ENCODE results near the gene SMURF1. TPM values are rescaled to one million over a fixed set of nuclear protein-coding genes. Genes with fewer than 3 reads are reported as not detected.

The SMURF1 gene
- total RNA-seq, 1 experiment from 2014 or later: 16.7 TPM

DNA sequence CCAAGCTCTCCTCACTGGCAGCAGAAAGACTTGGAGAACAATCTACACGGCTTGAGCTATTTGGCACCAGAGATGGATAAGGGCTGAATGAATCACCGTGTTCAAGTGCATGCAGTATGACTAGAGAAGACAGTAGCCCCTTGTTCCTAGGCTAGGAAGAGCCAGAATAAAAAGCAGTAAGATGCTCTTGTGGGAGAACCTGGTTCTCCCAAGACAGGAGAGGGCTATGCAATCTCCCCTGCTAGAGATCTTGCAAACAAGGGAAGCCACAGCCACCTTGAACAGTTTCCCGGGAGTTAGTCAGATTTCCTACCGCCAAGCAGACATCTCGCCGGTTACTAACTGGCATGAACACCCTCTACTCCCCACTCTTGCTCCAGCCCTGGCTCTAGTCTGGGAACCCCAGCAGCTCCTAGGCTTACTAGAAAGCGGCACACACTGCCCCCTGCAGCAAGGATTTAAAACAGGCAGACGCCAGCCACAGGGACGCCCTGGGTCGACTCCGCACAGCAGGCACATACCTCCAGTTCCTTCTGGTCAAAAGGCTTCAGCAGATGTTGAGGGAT is 107.3 kb downstream of the SMURF1 start:
- no peaks in the 10 kb centered on the region for H3K79me2 ChIP-seq (ENCODE audit: low read length)
- no peaks in the 10 kb centered on the region for H3K27me3 ChIP-seq (ENCODE audit: low read length)
- H3K4me1 ChIP-seq (ENCODE audit: low read length): peaks cover 27% of the 10 kb centered on the region
- no peaks in the 10 kb centered on the region for H3K9me3 ChIP-seq (ENCODE audit: low read length)
- H4K20me1 ChIP-seq (ENCODE audit: insufficient read depth, low read depth, low read length): peaks cover 6% of the 10 kb centered on the region; the same call in 1 of the 2 replicates
- peak overlapping the region; percentile 26; the same call in 1 of the 2 replicates for H3K4me3 ChIP-seq (ENCODE audit: low read length)
- H3K9me2 ChIP-seq (replicated peaks; ENCODE audit: insufficient read depth, low read length): no peaks in the 10 kb centered on the region
- DNase-seq: peak; percentile 66
- peaks cover 55% of the 10 kb centered on the region for H3K36me3 ChIP-seq (ENCODE audit: insufficient read depth, low read length)
- no peak overlapping the region for H2AFZ ChIP-seq (ENCODE audit: low read length)
- H3K27ac ChIP-seq (ENCODE audit: low read length): peak overlapping the region; percentile 88
- H3K4me2 ChIP-seq (ENCODE audit: low read depth, low read length, poor library complexity, severe bottlenecking): peak overlapping the region; percentile 54
- H3K9ac ChIP-seq (ENCODE audit: low read length): peak overlapping the region; percentile 49

DNA sequence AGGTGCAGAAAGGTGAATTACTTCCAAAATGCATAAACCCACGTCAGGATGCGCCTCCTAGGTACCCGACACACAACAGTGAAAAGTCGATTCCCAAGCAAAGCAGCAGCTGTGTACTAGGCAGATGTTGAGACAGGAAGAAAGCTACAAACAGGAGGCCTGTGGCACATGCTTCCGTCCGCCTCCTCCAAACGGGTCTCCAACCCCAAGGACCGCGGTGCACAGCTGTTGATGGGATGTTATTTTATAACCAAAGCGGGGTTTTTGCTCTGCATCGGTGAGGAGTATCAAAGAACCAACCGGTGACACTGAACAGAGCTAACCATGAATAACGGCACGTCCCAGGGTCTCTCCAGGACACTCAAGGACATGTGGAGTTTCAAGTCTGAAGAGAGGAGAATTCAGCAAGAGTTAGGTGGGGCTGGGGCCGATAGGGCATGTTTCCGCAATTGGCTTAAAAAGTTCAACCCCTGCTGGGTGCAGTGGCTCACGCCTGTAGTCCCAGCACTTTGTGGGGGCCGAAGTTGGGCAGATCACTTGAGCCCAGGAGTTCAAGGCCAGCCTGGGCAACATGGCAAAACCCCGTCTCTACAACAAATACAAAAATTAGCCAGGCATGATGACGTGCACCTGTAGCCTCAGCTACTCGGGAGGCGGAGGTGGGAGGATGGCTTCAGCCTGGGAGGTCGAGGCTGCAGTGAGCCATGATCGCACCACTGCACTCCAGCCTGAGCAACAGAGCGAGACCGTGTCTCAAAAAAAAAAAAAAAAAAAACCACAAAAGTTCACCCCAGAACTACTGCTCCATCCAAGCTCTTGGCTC is 108.0 kb downstream of the SMURF1 start:
- Histone ChIP-seq H3K4me2 (ENCODE audit: low read depth, low read length, poor library complexity, severe bottlenecking) (peak overlapping the region; percentile 54), H3K27ac (ENCODE audit: low read length) (peak overlapping the region; percentile 88), H3K27me3 (ENCODE audit: low read length) (no peaks in the 10 kb centered on the region), H3K79me2 (ENCODE audit: low read length) (no peaks in the 10 kb centered on the region), H3K9me3 (ENCODE audit: low read length) (no peaks in the 10 kb centered on the region), H2AFZ (ENCODE audit: low read length) (no peak overlapping the region), H3K4me3 (ENCODE audit: low read length) (peak overlapping the region; percentile 26; the same call in 1 of the 2 replicates), H4K20me1 (ENCODE audit: insufficient read depth, low read depth, low read length) (peaks cover 6% of the 10 kb centered on the region; the same call in 1 of the 2 replicates), H3K4me1 (ENCODE audit: low read length) (peaks cover 27% of the 10 kb centered on the region), H3K36me3 (ENCODE audit: insufficient read depth, low read length) (peaks cover 57% of the 10 kb centered on the region), H3K9me2 (replicated peaks; ENCODE audit: insufficient read depth, low read length) (no peaks in the 10 kb centered on the region), H3K9ac (ENCODE audit: low read length) (peak overlapping the region; percentile 49)
- peak; percentile 69 for DNase-seq

GRCh38 chr7:99034932-99035722 is 108.8 kb downstream of the SMURF1 start:
- no peaks in the 10 kb centered on the region for H3K9me2 ChIP-seq (replicated peaks; ENCODE audit: insufficient read depth, low read length)
- no peaks in the 10 kb centered on the region for H3K27me3 ChIP-seq (ENCODE audit: low read length)
- H3K27ac ChIP-seq (ENCODE audit: low read length): peak overlapping the region; percentile 88
- no peak for DNase-seq
- H4K20me1 ChIP-seq (ENCODE audit: insufficient read depth, low read depth, low read length): peaks cover 9% of the 10 kb centered on the region; the same call in 1 of the 2 replicates
- H3K36me3 ChIP-seq (ENCODE audit: insufficient read depth, low read length): peaks cover 62% of the 10 kb centered on the region
- H3K9ac ChIP-seq (ENCODE audit: low read length): no peak overlapping the region
- no peaks in the 10 kb centered on the region for H3K79me2 ChIP-seq (ENCODE audit: low read length)
- H3K9me3 ChIP-seq (ENCODE audit: low read length): no peaks in the 10 kb centered on the region
- H3K4me2 ChIP-seq (ENCODE audit: low read depth, low read length, poor library complexity, severe bottlenecking): no peak overlapping the region
- H3K4me3 ChIP-seq (ENCODE audit: low read length): no peak overlapping the region
- H3K4me1 ChIP-seq (ENCODE audit: low read length): peaks cover 22% of the 10 kb centered on the region
- no peak overlapping the region for H2AFZ ChIP-seq (ENCODE audit: low read length)

DNA sequence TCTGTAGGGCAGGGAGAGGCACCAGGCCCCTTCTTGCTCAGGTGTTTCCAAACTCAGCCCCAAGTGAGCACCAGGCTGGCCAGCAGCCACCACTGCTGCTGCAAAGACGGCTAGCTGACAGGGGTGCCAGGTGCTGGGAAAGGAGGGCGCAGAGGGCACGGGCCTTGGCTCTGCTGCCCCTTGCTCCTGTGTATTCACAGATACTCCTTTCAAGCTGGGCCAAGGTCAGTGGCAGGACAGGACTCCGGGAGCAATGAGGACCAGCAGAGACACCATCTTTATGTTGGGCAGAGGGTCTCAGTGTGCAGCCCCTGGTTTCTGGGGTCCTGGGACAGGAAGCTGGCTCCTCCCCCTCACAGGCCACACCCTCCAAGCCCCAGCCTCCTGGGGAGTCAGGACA is 110.1 kb downstream of the SMURF1 start:
- Histone ChIP-seq H3K9me2 (replicated peaks; ENCODE audit: insufficient read depth, low read length) (no peaks in the 10 kb centered on the region), H3K4me1 (ENCODE audit: low read length) (peaks cover 22% of the 10 kb centered on the region), H3K9ac (ENCODE audit: low read length) (no peak overlapping the region), H3K27me3 (ENCODE audit: low read length) (no peaks in the 10 kb centered on the region), H3K79me2 (ENCODE audit: low read length) (no peaks in the 10 kb centered on the region), H2AFZ (ENCODE audit: low read length) (no peak overlapping the region), H4K20me1 (ENCODE audit: insufficient read depth, low read depth, low read length) (peaks cover 10% of the 10 kb centered on the region; the same call in 1 of the 2 replicates), H3K9me3 (ENCODE audit: low read length) (no peaks in the 10 kb centered on the region), H3K27ac (ENCODE audit: low read length) (no peak overlapping the region), H3K36me3 (ENCODE audit: insufficient read depth, low read length) (peaks cover 66% of the 10 kb centered on the region), H3K4me3 (ENCODE audit: low read length) (no peak overlapping the region), H3K4me2 (ENCODE audit: low read depth, low read length, poor library complexity, severe bottlenecking) (no peak overlapping the region)
- no peak for DNase-seq

DNA sequence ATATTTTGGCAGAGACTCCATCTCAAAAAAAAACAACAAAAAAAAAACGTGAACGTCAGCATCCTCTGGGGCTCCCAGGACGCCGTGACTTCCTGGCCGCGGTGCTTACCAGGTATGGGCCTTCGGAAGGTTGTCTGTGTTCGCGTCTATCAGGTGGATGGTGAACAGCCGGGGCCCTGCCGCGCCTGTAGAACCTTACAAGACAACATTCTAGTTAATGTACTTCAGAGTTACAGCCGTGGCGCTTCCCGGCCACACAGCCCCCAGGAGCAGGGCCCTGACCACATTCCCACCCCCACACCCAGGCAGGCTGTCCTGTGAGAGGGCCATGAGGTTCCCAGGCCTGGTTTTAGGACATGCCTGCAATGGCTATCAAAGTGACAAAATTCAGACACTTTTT is 111.0 kb downstream of the SMURF1 start:
- peaks cover 69% of the 10 kb centered on the region for H3K36me3 ChIP-seq (ENCODE audit: insufficient read depth, low read length)
- no peak overlapping the region for H3K4me2 ChIP-seq (ENCODE audit: low read depth, low read length, poor library complexity, severe bottlenecking)
- H3K9ac ChIP-seq (ENCODE audit: low read length): no peak overlapping the region
- no peak for DNase-seq
- no peak overlapping the region for H3K4me3 ChIP-seq (ENCODE audit: low read length)
- no peaks in the 10 kb centered on the region for H3K27me3 ChIP-seq (ENCODE audit: low read length)
- H3K79me2 ChIP-seq (ENCODE audit: low read length): no peaks in the 10 kb centered on the region
- no peak overlapping the region for H2AFZ ChIP-seq (ENCODE audit: low read length)
- peaks cover 22% of the 10 kb centered on the region for H3K4me1 ChIP-seq (ENCODE audit: low read length)
- H4K20me1 ChIP-seq (ENCODE audit: insufficient read depth, low read depth, low read length): peaks cover 10% of the 10 kb centered on the region; the same call in 1 of the 2 replicates
- no peaks in the 10 kb centered on the region for H3K9me3 ChIP-seq (ENCODE audit: low read length)
- H3K9me2 ChIP-seq (replicated peaks; ENCODE audit: insufficient read depth, low read length): no peaks in the 10 kb centered on the region
- H3K27ac ChIP-seq (ENCODE audit: low read length): no peak overlapping the region

GRCh38 chr7:99031496-99031895 is 112.4 kb downstream of the SMURF1 start:
- no peak for DNase-seq
- no peak overlapping the region for H3K27ac ChIP-seq (ENCODE audit: low read length)
- H4K20me1 ChIP-seq (ENCODE audit: insufficient read depth, low read depth, low read length): peaks cover 6% of the 10 kb centered on the region; the same call in 1 of the 2 replicates
- no peaks in the 10 kb centered on the region for H3K27me3 ChIP-seq (ENCODE audit: low read length)
- H3K4me2 ChIP-seq (ENCODE audit: low read depth, low read length, poor library complexity, severe bottlenecking): no peak overlapping the region
- no peaks in the 10 kb centered on the region for H3K79me2 ChIP-seq (ENCODE audit: low read length)
- H2AFZ ChIP-seq (ENCODE audit: low read length): no peak overlapping the region
- peaks cover 63% of the 10 kb centered on the region for H3K36me3 ChIP-seq (ENCODE audit: insufficient read depth, low read length)
- no peaks in the 10 kb centered on the region for H3K9me3 ChIP-seq (ENCODE audit: low read length)
- H3K4me1 ChIP-seq (ENCODE audit: low read length): peaks cover 10% of the 10 kb centered on the region
- no peak overlapping the region for H3K9ac ChIP-seq (ENCODE audit: low read length)
- no peaks in the 10 kb centered on the region for H3K9me2 ChIP-seq (replicated peaks; ENCODE audit: insufficient read depth, low read length)
- H3K4me3 ChIP-seq (ENCODE audit: low read length): no peak overlapping the region

GRCh38 chr7:99030951-99031350 is 113.0 kb downstream of the SMURF1 start:
- Histone ChIP-seq H3K27ac (ENCODE audit: low read length) (no peak overlapping the region), H3K4me2 (ENCODE audit: low read depth, low read length, poor library complexity, severe bottlenecking) (no peak overlapping the region), H3K9me3 (ENCODE audit: low read length) (no peaks in the 10 kb centered on the region), H2AFZ (ENCODE audit: low read length) (no peak overlapping the region), H3K9ac (ENCODE audit: low read length) (no peak overlapping the region), H3K4me1 (ENCODE audit: low read length) (peaks cover 5% of the 10 kb centered on the region), H3K9me2 (replicated peaks; ENCODE audit: insufficient read depth, low read length) (no peaks in the 10 kb centered on the region), H4K20me1 (ENCODE audit: insufficient read depth, low read depth, low read length) (0 out of 2 replicates have a peak, but pooled peaks cover 4% of the 10 kb centered on the region), H3K79me2 (ENCODE audit: low read length) (no peaks in the 10 kb centered on the region), H3K36me3 (ENCODE audit: insufficient read depth, low read length) (peaks cover 61% of the 10 kb centered on the region), H3K4me3 (ENCODE audit: low read length) (no peak overlapping the region), H3K27me3 (ENCODE audit: low read length) (no peaks in the 10 kb centered on the region)
- DNase-seq: no peak

- H3K36me3 ChIP-seq (ENCODE audit: insufficient read depth, low read length): peaks cover 56% of the 10 kb centered on the region
- no peak overlapping the region for H3K4me3 ChIP-seq (ENCODE audit: low read length)
- 0 out of 2 replicates have a peak, but pooled peaks cover 4% of the 10 kb centered on the region for H4K20me1 ChIP-seq (ENCODE audit: insufficient read depth, low read depth, low read length)
These were observed 113.5 kb downstream of the SMURF1 start for GRCh38 chr7:99030457-99030856.

More at GRCh38 chr7:99030457-99030856, 113.5 kb downstream of the SMURF1 start:
- Histone ChIP-seq H3K9me3 (ENCODE audit: low read length) (no peaks in the 10 kb centered on the region), H3K9ac (ENCODE audit: low read length) (no peak overlapping the region), H3K4me1 (ENCODE audit: low read length) (no peaks in the 10 kb centered on the region), H3K27me3 (ENCODE audit: low read length) (no peaks in the 10 kb centered on the region), H3K27ac (ENCODE audit: low read length) (no peak overlapping the region), H3K4me2 (ENCODE audit: low read depth, low read length, poor library complexity, severe bottlenecking) (no peak overlapping the region), H3K79me2 (ENCODE audit: low read length) (no peaks in the 10 kb centered on the region), H2AFZ (ENCODE audit: low read length) (no peak overlapping the region), H3K9me2 (replicated peaks; ENCODE audit: insufficient read depth, low read length) (no peaks in the 10 kb centered on the region)
- DNase-seq: no peak

Measured in Karpas-422 (cell line).